IMR-90 (cell line): ENCODE data around the gene GLE1. TPM values are rescaled to one million over a fixed set of nuclear protein-coding genes. Genes with fewer than 3 reads are reported as not detected.

ENCODE experiments used
- ATAC-seq: fragments of 200-7000 bp; cut with Tn5 transposase; 2 replicates; pipeline ENCODE4 v1.9.1; 2020; ENCODE audit warnings: low read depth, mild to moderate bottlenecking, moderate library complexity
- BruUV-seq: library from RNA; stranded (reverse); fragments of 400-500 nt; replicated peaks from 2 replicates; lab custom pipeline; 2021; lab: Mats Ljungman, UMichigan
- CTCF ChIA-PET: fragments of 300-600 bp; formaldehyde crosslinking; extraction: SDS; loops from one replicate; lab custom pipeline; 2021; ENCODE audit warnings: antibody characterized with exemption; lab: Yijun Ruan, JAX
- POLR2A ChIA-PET: fragments of 300-600 bp; sonication (Branson Sonifier 250); formaldehyde crosslinking; loops from one replicate; lab custom pipeline; 2022; ENCODE audit warnings: antibody characterized with exemption; ENCODE audit not compliant: unreplicated experiment; lab: Charles Lee
- DNase-seq: peaks from one replicate; pipeline ENCODE4 v3.0.0; 2013
- H2AFZ ChIP-seq: replicated peaks from 2 replicates; pipeline ENCODE3; 2013; ENCODE audit warnings: low read length, mild to moderate bottlenecking; ENCODE audit not compliant: poor library complexity
- H2AK5ac ChIP-seq: 2 replicates; pipeline ENCODE4 v1.6.1; 2013; ENCODE audit warnings: low read depth, low read length, inconsistent platforms
- H2AK9ac ChIP-seq: replicated peaks from 2 replicates; pipeline ENCODE3; 2013; ENCODE audit warnings: mild to moderate bottlenecking, low read depth, low read length, moderate library complexity; ENCODE audit not compliant: poor library complexity
- H2BK120ac ChIP-seq: 2 replicates; pipeline ENCODE4 v1.6.1; 2013; ENCODE audit warnings: low read depth, low read length, inconsistent platforms
- H2BK15ac ChIP-seq: 3 replicates; pipeline ENCODE4 v1.6.1; 2013; ENCODE audit warnings: low read depth, low read length, inconsistent platforms
- H2BK20ac ChIP-seq: 2 replicates; pipeline ENCODE4 v1.6.1; 2013; ENCODE audit warnings: low read depth, mild to moderate bottlenecking, inconsistent platforms, low read length, moderate library complexity
- H2BK5ac ChIP-seq: 2 replicates; pipeline ENCODE4 v1.6.1; 2013; ENCODE audit warnings: mild to moderate bottlenecking, low read depth, low read length, inconsistent platforms; ENCODE audit not compliant: poor library complexity, severe bottlenecking
- H3K14ac ChIP-seq: replicated peaks from 2 replicates; pipeline ENCODE4 v1.6.1; 2013; ENCODE audit warnings: low read depth, low read length, inconsistent platforms
- H3K18ac ChIP-seq: 2 replicates; pipeline ENCODE4 v1.6.1; 2013; ENCODE audit warnings: low read depth, low read length, control low read depth
- H3K23ac ChIP-seq: 2 replicates; pipeline ENCODE4 v1.6.1; 2013; ENCODE audit warnings: low read depth, low read length, inconsistent platforms
- H3K27ac ChIP-seq: 2 replicates; pipeline ENCODE4 v1.5.1; 2013; ENCODE audit warnings: mild to moderate bottlenecking, control low read depth, low read length; ENCODE audit not compliant: insufficient read depth
- H3K27me3 ChIP-seq: 2 replicates; pipeline ENCODE4 v1.6.1; 2013; ENCODE audit warnings: low read length; ENCODE audit not compliant: control insufficient read depth, insufficient read depth
- H3K36me3 ChIP-seq: 2 replicates; pipeline ENCODE4 v1.6.1; 2013; ENCODE audit warnings: low read length, mixed read lengths; ENCODE audit not compliant: control insufficient read depth, insufficient read depth
- H3K4ac ChIP-seq: 2 replicates; pipeline ENCODE4 v1.6.1; 2013; ENCODE audit warnings: low read depth, low read length, inconsistent platforms
- H3K4me1 ChIP-seq: 2 replicates; pipeline ENCODE4 v1.6.1; 2013; ENCODE audit warnings: low read length, mixed read lengths; ENCODE audit not compliant: control insufficient read depth, insufficient read depth
- H3K4me2 ChIP-seq: 2 replicates; pipeline ENCODE4 v1.6.1; 2013; ENCODE audit warnings: low read depth, mild to moderate bottlenecking, control low read depth, low read length, moderate library complexity
- H3K4me3 ChIP-seq: 2 replicates; pipeline ENCODE4 v1.5.1; 2013; ENCODE audit warnings: low read depth, mild to moderate bottlenecking, control low read depth, low read length, moderate library complexity; ENCODE audit not compliant: insufficient read depth
- H3K56ac ChIP-seq: 2 replicates; pipeline ENCODE4 v1.6.1; 2013; ENCODE audit warnings: low read length, inconsistent platforms; ENCODE audit not compliant: insufficient read depth; ENCODE audit errors: extremely low read depth
- H3K79me1 ChIP-seq, 2 experiments: 2 replicates each; pipeline ENCODE4 v1.6.1; 2013; ENCODE audit warnings: low read length in 2 of 2, inconsistent platforms in 1 of 2, low read depth in 1 of 2
- H3K9ac ChIP-seq: 2 replicates; pipeline ENCODE4 v1.6.1; 2013; ENCODE audit warnings: low read depth, low read length, control low read depth
- H3K9me1 ChIP-seq: 2 replicates; pipeline ENCODE4 v1.6.1; 2013; ENCODE audit warnings: low read length, inconsistent platforms; ENCODE audit not compliant: insufficient read depth
- H3K9me3 ChIP-seq: 2 replicates; pipeline ENCODE4 v1.6.1; 2013; ENCODE audit warnings: low read length; ENCODE audit not compliant: control insufficient read depth, insufficient read depth
- H4K20me1 ChIP-seq: 2 replicates; pipeline ENCODE4 v1.6.1; 2013; ENCODE audit warnings: low read length, inconsistent platforms; ENCODE audit not compliant: insufficient read depth
- H4K5ac ChIP-seq: 2 replicates; pipeline ENCODE4 v1.6.1; 2013; ENCODE audit warnings: mild to moderate bottlenecking, low read depth, low read length, control low read depth
- H4K8ac ChIP-seq, 2 experiments: 2 replicates each; pipeline ENCODE4 v1.6.1; 2013; ENCODE audit warnings: low read depth in 2 of 2, low read length in 2 of 2, control low read depth in 1 of 2, inconsistent platforms in 1 of 2
- H4K91ac ChIP-seq: 2 replicates; pipeline ENCODE4 v1.6.1; 2013; ENCODE audit warnings: low read depth, low read length, inconsistent platforms; ENCODE audit not compliant: insufficient read depth
- BHLHE40 ChIP-seq: fragments of 150-350 bp; IDR thresholded peaks from 2 replicates; pipeline ENCODE4 v1.6.1; 2016; ENCODE audit warnings: mild to moderate bottlenecking, low read depth, low read length
- CEBPB ChIP-seq: IDR thresholded peaks from 2 replicates; pipeline ENCODE4 v1.6.1; 2012; ENCODE audit warnings: low read depth, low read length, improper control_type of control experiment
- CHD1 ChIP-seq: IDR thresholded peaks from 2 replicates; pipeline ENCODE4 v1.6.1; 2012; ENCODE audit warnings: low read depth, low read length, improper control_type of control experiment
- FOS ChIP-seq: fragments of 150-350 bp; IDR thresholded peaks from 2 replicates; pipeline ENCODE4 v1.6.1; 2016; ENCODE audit warnings: low read depth, low read length
- MAFK ChIP-seq: IDR thresholded peaks from 2 replicates; pipeline ENCODE4 v1.6.1; 2012; ENCODE audit warnings: low read depth, low read length, improper control_type of control experiment
- MAZ ChIP-seq: IDR thresholded peaks from 2 replicates; pipeline ENCODE4 v1.6.1; 2012; ENCODE audit warnings: low read depth, mild to moderate bottlenecking, low read length, improper control_type of control experiment, moderate library complexity, borderline replicate concordance
- MXI1 ChIP-seq: IDR thresholded peaks from 2 replicates; pipeline ENCODE4 v1.6.1; 2012; ENCODE audit warnings: low read depth, mild to moderate bottlenecking, low read length, moderate library complexity, borderline replicate concordance
- NFE2L2 ChIP-seq: fragments of 150-350 bp; IDR thresholded peaks from 2 replicates; pipeline ENCODE4 v1.6.1; 2016; ENCODE audit warnings: low read depth, mild to moderate bottlenecking, low read length
- POLR2A ChIP-seq: IDR thresholded peaks from 2 replicates; pipeline ENCODE4 v1.6.1; 2012; ENCODE audit warnings: mild to moderate bottlenecking, low read depth, low read length
- RAD21 ChIP-seq: IDR thresholded peaks from 2 replicates; pipeline ENCODE4 v1.6.1; 2012; ENCODE audit warnings: low read length, improper control_type of control experiment
- RCOR1 ChIP-seq: IDR thresholded peaks from 2 replicates; pipeline ENCODE4 v1.6.1; 2012; ENCODE audit warnings: mild to moderate bottlenecking, low read length, improper control_type of control experiment; ENCODE audit not compliant: insufficient replicate concordance
- RFX5 ChIP-seq: IDR thresholded peaks from 2 replicates; pipeline ENCODE4 v1.8.0; 2012; ENCODE audit warnings: low read depth, mild to moderate bottlenecking, low read length, moderate library complexity
- SMC3 ChIP-seq: fragments of 150-350 bp; IDR thresholded peaks from 2 replicates; pipeline ENCODE4 v1.6.1; 2016; ENCODE audit warnings: low read depth, mild to moderate bottlenecking, antibody characterized with exemption, low read length, moderate library complexity
- WGBS, 2 experiments: methylation state at CpG; one replicate each; pipeline versions ENCODE4 v1.1.5 to v1.1.7; 2013; ENCODE audit warnings: missing lambda C conversion rate in 2 of 2; ENCODE audit not compliant: insufficient read length in 1 of 2; ENCODE audit errors: extremely low coverage in 2 of 2; 5-methylcytosine and 5-hydroxymethylcytosine counted together
- dilution Hi-C: fragments of 300-500 bp; cut with HindIII; formaldehyde crosslinking; loops from one replicate; pipeline ENCODE4 v1.14.3; 2018; ENCODE audit warnings: low sequenced_read_pairs; ENCODE audit not compliant: unreplicated experiment
- in situ Hi-C: fragments of 300-500 bp; cut with MboI; formaldehyde crosslinking; loops from 3 replicates; pipeline ENCODE4 v1.14.3; 2019; ENCODE audit warnings: low sequenced_read_pairs, inconsistent platforms, mixed read lengths
- intact Hi-C: fragments of 100-400 bp; cut with micrococcal nuclease; formaldehyde crosslinking; loops from 2 replicates; pipeline ENCODE4 v1.10.0; 2022
- polyA plus RNA-seq, 3 experiments: library from polyadenylated mRNA; depleted of rRNA; stranded (reverse); fragments of >200 nt; gene quantifications; 2 replicates each; pipeline ENCODE4 v1.2.3, GENCODE V29; 2012; ENCODE audit warnings: low replicate concordance in 1 of 3
- total RNA-seq: library from RNA; depleted of rRNA; stranded (reverse); fragments of >200 nt; gene quantifications from 2 replicates; pipeline ENCODE4 v1.2.3, GENCODE V29; 2012
- TF ChIP-seq, protein P1 (sequence below): fragments of 150-350 bp; IDR thresholded peaks from 2 replicates; pipeline ENCODE4 v1.6.1; 2017; ENCODE audit warnings: mild to moderate bottlenecking, antibody characterized with exemption, low read length, low read depth
- TF ChIP-seq, protein P2 (sequence below): fragments of 150-350 bp; IDR thresholded peaks from 2 replicates; pipeline ENCODE4 v1.6.1; 2016; ENCODE audit warnings: low read depth, mild to moderate bottlenecking, low read length, moderate library complexity, borderline replicate concordance
- TF ChIP-seq, protein P3 (sequence below): conservative IDR thresholded peaks from 2 replicates; pipeline ENCODE4 v1.5.1; 2012; ENCODE audit warnings: mild to moderate bottlenecking, low read depth, low read length, improper control_type of control experiment

Gene GLE1
- total and polyA plus RNA-seq, 2 of the 4 experiments (the other 2 are of a cell fraction), result 14.3 to 39.4 TPM

DNA sequence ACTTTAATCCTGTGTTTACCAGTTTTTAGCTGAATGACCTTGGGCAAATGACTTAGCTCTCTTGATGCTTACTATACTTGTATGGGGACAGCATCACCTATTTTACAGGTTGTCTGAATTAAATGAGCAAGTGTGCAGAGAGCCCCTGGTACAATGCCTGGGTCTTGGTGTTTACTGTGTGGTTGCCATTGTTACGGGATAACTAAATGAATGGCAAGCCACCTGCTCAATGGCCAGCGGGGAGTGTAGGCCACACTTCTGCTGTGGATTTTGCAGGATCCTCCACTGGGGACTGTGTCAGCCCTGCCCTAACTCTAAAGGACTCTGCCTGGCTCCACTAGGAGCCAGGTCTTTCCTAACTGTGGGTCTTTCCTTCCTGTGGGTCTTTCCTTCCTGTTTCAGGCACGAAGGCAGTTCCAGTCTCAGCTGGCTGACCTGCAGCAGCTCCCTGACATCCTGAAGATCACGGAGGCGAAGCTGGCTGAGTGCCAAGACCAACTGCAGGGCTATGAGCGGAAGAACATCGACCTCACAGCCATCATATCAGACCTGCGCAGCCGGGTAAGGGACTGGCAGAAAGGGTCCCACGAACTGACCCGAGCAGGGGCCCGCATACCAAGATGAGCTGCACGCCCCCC is 10.3 kb upstream of the GLE1 start:
- H3K4me3 ChIP-seq, result no peak overlapping the region
- no peak overlapping the region for H3K4ac ChIP-seq
- no TSS peak for BruUV-seq
- no peak for DNase-seq
- H3K23ac ChIP-seq, result no peak overlapping the region
- no peak overlapping the region for H3K4me2 ChIP-seq
- H2AFZ ChIP-seq, result no peak overlapping the region
- intact Hi-C loops (no loop called here), dilution Hi-C loops (no loop called here), in situ Hi-C loops (no loop called here)
- peaks cover 42% of the 10 kb centered on the region for H3K36me3 ChIP-seq
- no peak overlapping the region for H4K91ac ChIP-seq
- POLR2A ChIA-PET, result no interaction called here
- no peak overlapping the region for H2BK5ac ChIP-seq
- CTCF ChIA-PET, result no interaction called here
- ATAC-seq, result no peak
- no peak overlapping the region for H3K9ac ChIP-seq
- no peaks in the 10 kb centered on the region; a peak in 1 of 4 replicates for H3K79me1 ChIP-seq
- H4K8ac ChIP-seq, result no peak overlapping the region
- no peaks in the 10 kb centered on the region for H3K27me3 ChIP-seq
- H3K27ac ChIP-seq, result no peak overlapping the region
- H3K14ac ChIP-seq, result no peak overlapping the region
- H2BK120ac ChIP-seq, result no peak overlapping the region
- H4K5ac ChIP-seq, result no peak overlapping the region
- H2AK9ac ChIP-seq, result no peak overlapping the region
- TF ChIP-seq RCOR1 (no peak), MXI1 (no peak), RFX5 (no peak), CHD1 (no peak), BHLHE40 (no peak), MAFK (no peak), POLR2A (no peak), SMC3 (no peak), CEBPB (no peak), RAD21 (no peak), MAZ (no peak), NFE2L2 (no peak), FOS (no peak)
- TF ChIP-seq, protein P1, sequence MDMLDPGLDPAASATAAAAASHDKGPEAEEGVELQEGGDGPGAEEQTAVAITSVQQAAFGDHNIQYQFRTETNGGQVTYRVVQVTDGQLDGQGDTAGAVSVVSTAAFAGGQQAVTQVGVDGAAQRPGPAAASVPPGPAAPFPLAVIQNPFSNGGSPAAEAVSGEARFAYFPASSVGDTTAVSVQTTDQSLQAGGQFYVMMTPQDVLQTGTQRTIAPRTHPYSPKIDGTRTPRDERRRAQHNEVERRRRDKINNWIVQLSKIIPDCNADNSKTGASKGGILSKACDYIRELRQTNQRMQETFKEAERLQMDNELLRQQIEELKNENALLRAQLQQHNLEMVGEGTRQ, result no peak
- TF ChIP-seq, protein P2, sequence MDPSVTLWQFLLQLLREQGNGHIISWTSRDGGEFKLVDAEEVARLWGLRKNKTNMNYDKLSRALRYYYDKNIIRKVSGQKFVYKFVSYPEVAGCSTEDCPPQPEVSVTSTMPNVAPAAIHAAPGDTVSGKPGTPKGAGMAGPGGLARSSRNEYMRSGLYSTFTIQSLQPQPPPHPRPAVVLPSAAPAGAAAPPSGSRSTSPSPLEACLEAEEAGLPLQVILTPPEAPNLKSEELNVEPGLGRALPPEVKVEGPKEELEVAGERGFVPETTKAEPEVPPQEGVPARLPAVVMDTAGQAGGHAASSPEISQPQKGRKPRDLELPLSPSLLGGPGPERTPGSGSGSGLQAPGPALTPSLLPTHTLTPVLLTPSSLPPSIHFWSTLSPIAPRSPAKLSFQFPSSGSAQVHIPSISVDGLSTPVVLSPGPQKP, result no peak
- TF ChIP-seq, protein P3, sequence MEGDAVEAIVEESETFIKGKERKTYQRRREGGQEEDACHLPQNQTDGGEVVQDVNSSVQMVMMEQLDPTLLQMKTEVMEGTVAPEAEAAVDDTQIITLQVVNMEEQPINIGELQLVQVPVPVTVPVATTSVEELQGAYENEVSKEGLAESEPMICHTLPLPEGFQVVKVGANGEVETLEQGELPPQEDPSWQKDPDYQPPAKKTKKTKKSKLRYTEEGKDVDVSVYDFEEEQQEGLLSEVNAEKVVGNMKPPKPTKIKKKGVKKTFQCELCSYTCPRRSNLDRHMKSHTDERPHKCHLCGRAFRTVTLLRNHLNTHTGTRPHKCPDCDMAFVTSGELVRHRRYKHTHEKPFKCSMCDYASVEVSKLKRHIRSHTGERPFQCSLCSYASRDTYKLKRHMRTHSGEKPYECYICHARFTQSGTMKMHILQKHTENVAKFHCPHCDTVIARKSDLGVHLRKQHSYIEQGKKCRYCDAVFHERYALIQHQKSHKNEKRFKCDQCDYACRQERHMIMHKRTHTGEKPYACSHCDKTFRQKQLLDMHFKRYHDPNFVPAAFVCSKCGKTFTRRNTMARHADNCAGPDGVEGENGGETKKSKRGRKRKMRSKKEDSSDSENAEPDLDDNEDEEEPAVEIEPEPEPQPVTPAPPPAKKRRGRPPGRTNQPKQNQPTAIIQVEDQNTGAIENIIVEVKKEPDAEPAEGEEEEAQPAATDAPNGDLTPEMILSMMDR, result no peak
- H2BK20ac ChIP-seq, result no peak overlapping the region
- H3K18ac ChIP-seq, result no peak overlapping the region
- no peak overlapping the region for H3K56ac ChIP-seq
- H3K9me3 ChIP-seq, result no peaks in the 10 kb centered on the region
- WGBS, 2 experiments, result 69% methylated on average over 3 of the region's 13 CpGs; no CpG with 5 or more reads in 1 of the 2 experiments
- H2AK5ac ChIP-seq, result no peak overlapping the region
- no peaks in the 10 kb centered on the region for H3K9me1 ChIP-seq
- H3K4me1 ChIP-seq, result no peaks in the 10 kb centered on the region
- no peaks in the 10 kb centered on the region for H4K20me1 ChIP-seq
- no peak overlapping the region for H2BK15ac ChIP-seq
